Ovary (tissue), 9 donors: ENCODE data around the gene DBT. TPM values are rescaled to one million over a fixed set of nuclear protein-coding genes. Genes with fewer than 3 reads are reported as not detected.

ENCODE experiments used
- DNase-seq, 5 donors: peaks; one replicate each; pipeline ENCODE4 v3.0.0-alpha.2; 2019 to 2020
- H3K27ac ChIP-seq, 2 donors: fragments of 200-600 bp; one replicate each; pipeline versions ENCODE4 v1.5.1 to v1.8.0; 2019 to 2022
- H3K27me3 ChIP-seq: fragments of 200-600 bp; one replicate; pipeline ENCODE4 v1.8.0; 2022
- H3K36me3 ChIP-seq: fragments of 200-600 bp; sonication (generic); one replicate; pipeline ENCODE4 v1.5.1; 2019
- H3K4me1 ChIP-seq: one replicate; pipeline ENCODE4 v1.8.1; 2013; ENCODE audit warnings: mild to moderate bottlenecking, moderate library complexity; ENCODE audit not compliant: insufficient read depth
- H3K4me3 ChIP-seq: fragments of 200-600 bp; sonication (generic); one replicate; pipeline ENCODE4 v1.5.1; 2017
- H3K9me3 ChIP-seq, 2 donors: fragments of 200-600 bp in 1 of 2; sonication (generic) in 1 of 2; one replicate each; pipeline versions ENCODE4 v1.5.1 to v1.8.1; 2013 to 2019; ENCODE audit warnings: mild to moderate bottlenecking in 1 of 2, moderate library complexity in 1 of 2
- CTCF ChIP-seq, 3 donors: fragments of 450-650 bp in 2 of 3; fragments of 200-600 bp in 1 of 3; IDR thresholded peaks; one replicate each; pipeline versions ENCODE4 v1.5.1 to v1.8.0; 2016 to 2022; ENCODE audit warnings: antibody characterized with exemption in 3 of 3, mild to moderate bottlenecking in 1 of 3
- EP300 ChIP-seq: sonication (generic); formaldehyde crosslinking; IDR thresholded peaks from one replicate; pipeline ENCODE4 v1.6.1; 2017; ENCODE audit warnings: antibody characterized with exemption
- POLR2A ChIP-seq: fragments of 450-650 bp; IDR thresholded peaks from one replicate; pipeline ENCODE4 v1.6.1; 2017; ENCODE audit warnings: antibody characterized with exemption, mild to moderate bottlenecking, moderate library complexity
- WGBS, 3 donors: extraction: QIAGEN DNeasy Blood & Tissue Kit in 1 of 3; methylation state at CpG; one replicate each; pipeline versions ENCODE4 v1.1.5 to v1.1.7; 2013 to 2017; 5-methylcytosine and 5-hydroxymethylcytosine counted together
- intact Hi-C, 4 donors: fragments of 100-400 bp; cut with DNase I; formaldehyde crosslinking; loops; one replicate each; pipeline versions ENCODE4 v1.11.0 to v1.15.1; 2022 to 2023
- polyA plus RNA-seq, 2 donors: library from polyadenylated mRNA; stranded (reverse); fragments of 200-250 nt in 1 of 2; fragments of 350-450 nt in 1 of 2; fragmentation: Illumina TruSeq in 1 of 2; extraction: RNeasy Lipid Tissue Mini Kit (QIAGEN cat#74804) in 1 of 2; gene quantifications; one replicate each; pipeline ENCODE4 v1.2.3, GENCODE V29; 2013 to 2014
- total RNA-seq, 7 donors: library from RNA; depleted of rRNA in 2 of 7; stranded (reverse); fragments of >200 nt in 2 of 7; fragmentation: NEBNext Ultra II Directional in 3 of 7; extraction: Animal tissue kit (Norgen Biotek cat#: 25700) in 3 of 7; gene quantifications; one replicate each; pipeline versions ENCODE4 v1.1.0 to v1.2.4, GENCODE V29; 2016 to 2023
- donor health status: DM: no; HTN: no; CAD: no; lungs with moderate emphysema.
- donor health status: DM: no; HTN: no; CAD: no.
- donor health status: Bipolar disorder and iron deficiency.
- donor health status: DM: yes; HTN: yes; CAD: no.
- donor health status: DM: no; HTN: no; CAD: no.
- donor health status: DM: yes; HTN: yes; CAD: no.

The DBT gene
- total and polyA plus RNA-seq, 9 donors = 5.5 to 17.4 (median 14.8) TPM

GRCh38 chr1:100292711-100293110 lies 43.1 kb upstream of the DBT start:
- TF ChIP-seq EP300 (no peak), CTCF (IDR thresholded peaks at IDR 0.05) (no peak), POLR2A (no peak)
- WGBS, 3 donors = 0 to 10% (median 3%) methylated on average over 1 of the region's 1 CpG
- H3K27ac ChIP-seq = no peak overlapping the region
- no peaks in the 10 kb centered on the region for H3K4me1 ChIP-seq
- H3K4me3 ChIP-seq = no peak overlapping the region
- no peaks in the 10 kb centered on the region for H3K9me3 ChIP-seq
- intact Hi-C loops = no loop called here
- H3K36me3 ChIP-seq = no peaks in the 10 kb centered on the region
- H3K27me3 ChIP-seq = no peaks in the 10 kb centered on the region
- no peak for DNase-seq

GRCh38 chr1:100290291-100290690 lies 40.7 kb upstream of the DBT start:
- no peaks in the 10 kb centered on the region for H3K36me3 ChIP-seq
- H3K4me1 ChIP-seq = no peaks in the 10 kb centered on the region
- WGBS, 3 donors = 43 to 70% (median 53%) methylated on average over 2 of the region's 2 CpGs
- no peak for DNase-seq
- TF ChIP-seq CTCF (IDR thresholded peaks at IDR 0.05) = no peak
- no peak for TF ChIP-seq POLR2A
- no peak for TF ChIP-seq EP300
- H3K27me3 ChIP-seq = no peaks in the 10 kb centered on the region
- intact Hi-C loops = no loop called here
- no peak overlapping the region for H3K4me3 ChIP-seq
- no peak overlapping the region for H3K27ac ChIP-seq
- H3K9me3 ChIP-seq = no peaks in the 10 kb centered on the region

- Histone ChIP-seq H3K36me3 (no peaks in the 10 kb centered on the region), H3K4me1 (no peaks in the 10 kb centered on the region), H3K27me3 (no peaks in the 10 kb centered on the region), H3K27ac (no peak overlapping the region), H3K4me3 (no peak overlapping the region), H3K9me3 (no peaks in the 10 kb centered on the region)
- intact Hi-C loops = no loop called here
- 97 to 99% (median 98%) methylated on average over 3 of the region's 3 CpGs for WGBS, 3 donors
- DNase-seq = no peak
- no peak for TF ChIP-seq CTCF (IDR thresholded peaks at IDR 0.05)
- TF ChIP-seq POLR2A = no peak
- no peak for TF ChIP-seq EP300
These were observed 37.5 kb upstream of the DBT start for GRCh38 chr1:100287162-100287561.

- intact Hi-C loops = no loop called here
- Histone ChIP-seq H3K27ac (no peak overlapping the region), H3K9me3 (no peaks in the 10 kb centered on the region), H3K4me1 (no peaks in the 10 kb centered on the region), H3K27me3 (no peaks in the 10 kb centered on the region), H3K36me3 (no peaks in the 10 kb centered on the region), H3K4me3 (no peak overlapping the region)
- DNase-seq = no peak
- no peak for TF ChIP-seq EP300
- WGBS, 3 donors = 95 to 96% (median 95%) methylated on average over 5 of the region's 5 CpGs
These were observed 35.0 kb upstream of the DBT start for GRCh38 chr1:100284591-100284990.

GRCh38 chr1:100279954-100280682 lies 30.5 kb upstream of the DBT start:
- Histone ChIP-seq H3K27me3 (no peaks in the 10 kb centered on the region), H3K27ac (no peak overlapping the region), H3K4me3 (no peak overlapping the region), H3K36me3 (no peaks in the 10 kb centered on the region), H3K9me3 (no peaks in the 10 kb centered on the region), H3K4me1 (no peaks in the 10 kb centered on the region)
- TF ChIP-seq POLR2A (no peak), EP300 (no peak), CTCF (IDR thresholded peaks at IDR 0.05) (no peak)
- 74 to 75% (median 74%) methylated on average over 2 of the region's 2 CpGs for WGBS, 3 donors
- intact Hi-C loops = no loop called here
- no peak for DNase-seq
